Nephron (organoid): ENCODE measurements around the gene CENPC.
A peak's percentile ranks its signal among the peaks of the same experiment; 100 is the strongest.

Experiments used
- H3K27ac Mint-ChIP-seq, 3 experiments: 2 replicates each; pipeline ENCODE4 v1.8.0; 2020; ENCODE audit warnings: mixed read lengths in 3 of 3, mild to moderate bottlenecking in 2 of 3, moderate library complexity in 1 of 3
- H3K27me3 Mint-ChIP-seq: 2 replicates; pipeline ENCODE4 v1.8.0; 2021; ENCODE audit warnings: low read depth, mild to moderate bottlenecking, moderate library complexity, mixed read lengths
- H3K36me3 Mint-ChIP-seq: 2 replicates; pipeline ENCODE4 v1.8.0; 2020; ENCODE audit warnings: low read depth, mixed read lengths
- H3K4me1 Mint-ChIP-seq: 2 replicates; pipeline ENCODE4 v1.8.0; 2020; ENCODE audit warnings: mixed read lengths
- H3K4me3 Mint-ChIP-seq, 3 experiments: 2 replicates each; pipeline ENCODE4 v1.8.0; 2020; ENCODE audit warnings: mild to moderate bottlenecking in 3 of 3, mixed read lengths in 3 of 3, moderate library complexity in 2 of 3
- H3K9me3 Mint-ChIP-seq: 2 replicates; pipeline ENCODE4 v1.8.0; 2020; ENCODE audit warnings: mixed read lengths
- CTCF ChIP-seq, 3 experiments: fragments of 200-600 bp; sonication (generic); IDR thresholded peaks; one replicate each; pipeline ENCODE4 v1.5.0; 2021; ENCODE audit warnings: antibody characterized with exemption in 3 of 3; ENCODE audit not compliant: unreplicated experiment in 3 of 3

Gene CENPC

GRCh38 chr4:67581208-67581857, 36.0 kb upstream of the CENPC start:
- Mint-ChIP-seq H3K36me3 (no peaks in the 10 kb centered on the region), H3K4me1 (no peaks in the 10 kb centered on the region), H3K4me3 (no peak overlapping the region), H3K27me3 (no peaks in the 10 kb centered on the region), H3K27ac (no peak overlapping the region), H3K9me3 (no peaks in the 10 kb centered on the region)
- no peak for TF ChIP-seq CTCF (IDR thresholded peaks at IDR 0.05; ENCODE audit: unreplicated experiment in 3 of 3)

- no peak overlapping the region for H3K27ac Mint-ChIP-seq
- H3K36me3 Mint-ChIP-seq: no peaks in the 10 kb centered on the region
- H3K27me3 Mint-ChIP-seq: no peaks in the 10 kb centered on the region
- peaks cover 5% of the 10 kb centered on the region for H3K4me1 Mint-ChIP-seq
- no peak for TF ChIP-seq CTCF (IDR thresholded peaks at IDR 0.05; ENCODE audit: unreplicated experiment in 3 of 3)
- H3K4me3 Mint-ChIP-seq: no peak overlapping the region
- no peaks in the 10 kb centered on the region for H3K9me3 Mint-ChIP-seq
These were observed 35.3 kb upstream of the CENPC start for GRCh38 chr4:67580577-67580976.

- Mint-ChIP-seq H3K4me3 (no peak overlapping the region), H3K27ac (no peak overlapping the region), H3K36me3 (no peaks in the 10 kb centered on the region), H3K4me1 (peaks cover 10% of the 10 kb centered on the region), H3K9me3 (no peaks in the 10 kb centered on the region), H3K27me3 (no peaks in the 10 kb centered on the region)
- no peak for TF ChIP-seq CTCF (IDR thresholded peaks at IDR 0.05; ENCODE audit: unreplicated experiment in 3 of 3)
These were observed 31.2 kb upstream of the CENPC start for GRCh38 chr4:67576538-67576937.

GRCh38 chr4:67576059-67576466, 30.8 kb upstream of the CENPC start:
- H3K27me3 Mint-ChIP-seq: no peaks in the 10 kb centered on the region
- TF ChIP-seq CTCF (IDR thresholded peaks at IDR 0.05; ENCODE audit: unreplicated experiment in 3 of 3): no peak
- peaks cover 10% of the 10 kb centered on the region for H3K4me1 Mint-ChIP-seq
- no peaks in the 10 kb centered on the region for H3K36me3 Mint-ChIP-seq
- no peaks in the 10 kb centered on the region for H3K9me3 Mint-ChIP-seq
- no peak overlapping the region for H3K4me3 Mint-ChIP-seq
- no peak overlapping the region for H3K27ac Mint-ChIP-seq

- peaks cover 10% of the 10 kb centered on the region for H3K4me1 Mint-ChIP-seq
- H3K27ac Mint-ChIP-seq: peak overlapping the region in 1 of 3 experiments; percentile 8
- H3K36me3 Mint-ChIP-seq: no peaks in the 10 kb centered on the region
These were observed 30.1 kb upstream of the CENPC start for GRCh38 chr4:67575232-67576058.

More at GRCh38 chr4:67575232-67576058, 30.1 kb upstream of the CENPC start:
- TF ChIP-seq CTCF (IDR thresholded peaks at IDR 0.05; ENCODE audit: unreplicated experiment in 3 of 3): no peak
- Mint-ChIP-seq H3K27me3 (no peaks in the 10 kb centered on the region), H3K4me3 (no peak overlapping the region), H3K9me3 (no peaks in the 10 kb centered on the region)
